NCI-H1694 treated with DMSO at 0.1 percent for 48 hours (cell line): ENCODE data around the gene TMEM80.
"Not testable (repeated sequence)": the region's sequence is repeated elsewhere in the genome, so short reads cannot be mapped to it uniquely, and the experiment has no call there.

Source experiments
- DNase-seq: peaks from one replicate; lab custom pipeline; 2025; lab: John Stamatoyannopoulos, UW

TMEM80 gene

DNA sequence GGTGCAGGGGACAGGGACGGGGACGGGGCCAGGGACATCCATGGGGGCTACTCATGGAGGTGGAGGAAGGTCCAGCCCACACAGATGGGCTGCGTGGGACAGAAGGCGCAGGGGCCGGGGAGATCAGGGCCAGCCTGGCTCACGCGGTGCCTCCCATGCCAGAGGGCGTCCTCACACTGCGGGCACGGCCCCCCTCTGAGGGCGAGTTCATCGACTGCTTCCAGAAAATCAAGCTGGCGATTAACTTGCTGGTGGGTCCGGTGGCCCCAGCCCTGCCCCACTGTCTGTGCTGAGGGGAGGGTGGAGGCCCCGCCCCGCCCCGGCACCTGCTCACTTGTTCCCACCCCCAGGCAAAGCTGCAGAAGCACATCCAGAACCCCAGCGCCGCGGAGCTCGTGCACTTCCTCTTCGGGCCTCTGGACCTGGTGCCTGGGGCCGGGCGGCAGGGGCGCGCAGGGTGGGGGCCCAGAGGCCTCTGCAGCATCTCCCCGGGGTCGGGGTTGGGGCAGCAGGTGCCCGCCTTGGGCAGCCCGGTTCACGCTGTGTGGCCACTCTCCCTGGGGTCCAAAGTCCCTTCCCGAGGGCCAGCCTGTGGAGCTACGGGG lies 26.2 kb downstream of the TMEM80 start:
- DNase-seq: no peak

DNA sequence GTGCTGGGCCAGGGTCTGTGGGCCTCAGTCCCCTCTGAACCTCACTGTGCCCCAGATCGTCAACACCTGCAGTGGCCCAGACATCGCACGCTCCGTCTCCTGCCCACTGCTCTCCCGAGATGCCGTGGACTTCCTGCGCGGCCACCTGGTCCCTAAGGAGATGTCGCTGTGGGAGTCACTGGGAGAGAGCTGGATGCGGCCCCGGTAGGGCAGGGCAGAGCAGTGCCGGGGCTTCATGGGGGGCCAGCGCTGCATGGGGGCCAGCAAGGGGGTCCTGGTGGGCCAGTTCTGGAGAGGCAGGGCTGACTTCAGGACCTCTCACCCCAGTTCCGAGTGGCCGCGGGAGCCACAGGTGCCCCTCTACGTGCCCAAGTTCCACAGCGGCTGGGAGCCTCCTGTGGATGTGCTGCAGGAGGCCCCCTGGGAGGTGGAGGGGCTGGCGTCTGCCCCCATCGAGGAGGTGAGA lies 26.8 kb downstream of the TMEM80 start:
- DNase-seq: no peak

DNA sequence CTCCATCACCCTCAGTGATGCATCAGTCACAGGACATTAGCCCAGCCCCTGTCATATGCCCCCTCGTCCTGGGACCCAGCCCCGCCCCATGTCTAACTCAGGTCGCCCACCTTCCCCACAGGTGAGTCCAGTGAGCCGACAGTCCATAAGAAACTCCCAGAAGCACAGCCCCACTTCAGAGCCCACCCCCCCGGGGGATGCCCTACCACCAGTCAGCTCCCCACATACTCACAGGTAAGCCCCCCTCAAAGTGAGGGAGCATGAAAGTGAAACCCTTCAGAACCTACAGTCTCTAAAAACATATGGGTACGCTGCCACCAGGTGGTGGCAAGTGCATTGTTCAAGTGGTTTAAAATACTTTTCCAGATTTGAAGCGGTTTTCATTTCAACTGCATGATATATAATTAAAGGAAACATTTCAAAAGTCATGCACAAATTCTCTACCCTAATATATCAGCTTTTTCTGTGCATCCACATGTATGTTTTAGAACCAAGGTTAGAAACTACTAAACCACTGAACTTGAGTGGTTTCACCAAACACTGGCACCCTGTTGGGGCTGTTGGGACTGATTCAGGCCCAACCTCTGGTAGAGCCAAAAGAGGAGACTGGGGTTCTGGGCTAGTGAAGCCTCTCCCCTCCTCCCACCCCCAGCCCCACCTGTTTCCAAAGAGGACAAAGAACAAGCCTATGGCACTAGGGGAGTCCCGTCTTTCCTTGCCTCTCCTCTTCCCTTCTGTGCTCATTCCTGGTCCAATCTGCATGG lies 27.7 kb downstream of the TMEM80 start:
- peak; percentile 46 for DNase-seq

DNA sequence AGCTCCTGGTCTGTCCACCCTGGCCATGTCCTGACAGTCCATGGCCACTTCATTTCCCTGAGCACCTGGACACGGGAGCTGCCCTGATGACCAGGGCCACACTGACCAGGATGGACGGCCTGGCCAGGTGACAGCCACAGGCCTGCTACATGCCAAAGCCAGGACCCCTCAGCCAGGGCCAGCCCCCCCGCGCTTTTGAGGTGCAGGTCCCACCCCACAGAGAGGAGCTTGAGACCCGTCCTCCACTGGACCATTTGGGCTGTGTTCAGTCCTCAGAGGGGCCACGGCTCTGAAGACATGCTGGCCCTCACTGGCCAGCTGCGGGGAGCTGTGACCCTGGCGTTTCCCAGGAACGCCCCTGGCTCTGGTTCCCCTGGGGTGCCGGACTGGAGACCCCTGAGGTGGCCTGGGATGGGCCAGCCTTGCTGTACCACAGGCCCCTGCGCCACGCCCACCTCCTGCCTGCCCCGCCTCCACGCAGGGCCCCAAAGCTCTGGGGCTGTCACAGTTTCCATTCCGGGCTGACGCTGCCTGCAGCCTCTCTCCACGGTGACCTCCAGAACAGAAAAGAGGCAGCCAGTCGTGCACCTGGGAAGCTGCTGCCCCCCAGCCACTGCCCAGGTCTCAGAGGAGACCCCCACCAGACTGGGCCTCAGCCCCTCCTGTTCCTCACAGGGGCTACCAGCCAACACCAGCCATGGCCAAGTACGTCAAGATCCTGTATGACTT lies 28.6 kb downstream of the TMEM80 start:
- DNase-seq: no peak

DNA sequence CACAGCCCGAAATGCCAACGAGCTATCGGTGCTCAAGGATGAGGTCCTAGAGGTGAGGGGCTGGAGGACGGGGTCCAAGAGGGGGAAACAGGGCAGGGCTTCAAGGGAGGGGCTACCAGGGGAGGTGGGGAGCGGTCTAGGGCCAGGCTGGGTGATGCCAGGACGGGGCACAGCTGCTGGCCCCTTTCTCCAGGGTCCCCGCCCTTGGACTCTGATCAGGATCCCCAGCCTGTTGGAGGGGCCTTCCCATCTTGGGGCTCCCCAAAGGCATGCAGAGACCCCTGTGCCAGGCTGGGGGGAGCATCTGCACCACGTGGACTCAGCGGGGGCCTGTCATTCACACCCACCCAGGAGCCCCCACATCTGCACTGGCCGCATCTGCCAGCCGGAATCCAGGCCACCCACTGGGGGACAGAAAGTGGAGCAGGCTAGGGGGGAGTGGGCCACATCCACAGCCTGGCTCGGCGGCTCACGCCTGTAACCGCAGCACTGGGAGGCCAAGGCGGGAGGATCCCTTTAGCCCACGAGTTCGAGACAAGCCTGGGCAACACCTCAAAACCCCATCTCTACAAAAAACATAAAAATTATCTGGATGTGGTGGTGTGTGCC lies 29.3 kb downstream of the TMEM80 start:
- DNase-seq: no peak

DNA sequence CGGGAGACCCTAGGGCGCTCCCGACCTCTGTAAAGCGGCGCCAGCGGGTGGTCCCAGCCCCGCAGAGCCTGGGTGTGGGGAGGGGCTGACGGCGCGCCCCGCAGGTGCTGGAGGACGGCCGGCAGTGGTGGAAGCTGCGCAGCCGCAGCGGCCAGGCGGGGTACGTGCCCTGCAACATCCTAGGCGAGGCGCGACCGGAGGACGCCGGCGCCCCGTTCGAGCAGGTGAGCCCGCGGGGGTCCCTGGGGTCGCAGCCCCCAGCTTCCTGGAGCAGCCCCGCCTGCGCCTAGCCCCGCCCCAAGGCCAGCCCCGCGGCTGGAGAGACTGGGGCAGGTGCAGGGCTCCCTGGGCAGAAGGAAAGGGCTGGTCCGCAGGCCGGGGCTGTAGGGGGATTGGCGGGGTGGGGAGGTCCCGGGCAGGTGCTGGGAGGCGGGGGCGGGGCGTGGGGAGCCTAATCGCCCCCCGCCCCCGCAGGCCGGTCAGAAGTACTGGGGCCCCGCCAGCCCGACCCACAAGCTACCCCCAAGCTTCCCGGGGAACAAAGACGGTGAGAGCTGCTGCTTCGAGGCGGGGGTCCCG lies 30.1 kb downstream of the TMEM80 start:
- DNase-seq: no peak

DNA sequence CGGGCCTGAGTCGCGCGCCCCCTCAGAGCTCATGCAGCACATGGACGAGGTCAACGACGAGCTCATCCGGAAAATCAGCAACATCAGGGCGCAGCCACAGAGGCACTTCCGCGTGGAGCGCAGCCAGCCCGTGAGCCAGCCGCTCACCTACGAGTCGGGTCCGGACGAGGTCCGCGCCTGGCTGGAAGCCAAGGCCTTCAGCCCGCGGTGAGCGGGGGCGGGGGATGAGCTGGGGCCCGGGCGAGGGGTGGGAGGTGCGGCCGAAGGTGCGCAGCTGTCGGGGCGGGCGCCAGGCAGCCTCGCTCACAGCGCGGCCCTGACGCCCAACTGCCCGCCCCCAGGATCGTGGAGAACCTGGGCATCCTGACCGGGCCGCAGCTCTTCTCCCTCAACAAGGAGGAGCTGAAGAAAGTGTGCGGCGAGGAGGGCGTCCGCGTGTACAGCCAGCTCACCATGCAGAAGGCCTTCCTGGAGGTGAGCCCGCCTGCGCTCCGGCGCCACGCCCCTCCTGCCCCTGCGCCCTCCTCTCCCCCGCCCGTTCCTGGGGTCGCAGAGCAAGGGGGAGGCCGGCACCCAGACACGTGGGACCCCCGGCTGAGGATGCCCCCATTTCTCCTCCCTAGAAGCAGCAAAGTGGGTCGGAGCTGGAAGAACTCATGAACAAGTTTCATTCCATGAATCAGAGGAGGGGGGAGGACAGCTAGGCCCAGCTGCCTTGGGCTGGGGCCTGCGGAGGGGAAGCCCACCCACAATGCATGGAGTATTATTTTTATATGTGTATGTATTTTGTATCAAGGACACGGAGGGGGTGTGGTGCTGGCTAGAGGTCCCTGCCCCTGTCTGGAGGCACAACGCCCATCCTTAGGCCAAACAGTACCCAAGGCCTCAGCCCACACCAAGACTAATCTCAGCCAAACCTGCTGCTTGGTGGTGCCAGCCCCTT lies 30.9 kb downstream of the TMEM80 start:
- DNase-seq: no peak

DNA sequence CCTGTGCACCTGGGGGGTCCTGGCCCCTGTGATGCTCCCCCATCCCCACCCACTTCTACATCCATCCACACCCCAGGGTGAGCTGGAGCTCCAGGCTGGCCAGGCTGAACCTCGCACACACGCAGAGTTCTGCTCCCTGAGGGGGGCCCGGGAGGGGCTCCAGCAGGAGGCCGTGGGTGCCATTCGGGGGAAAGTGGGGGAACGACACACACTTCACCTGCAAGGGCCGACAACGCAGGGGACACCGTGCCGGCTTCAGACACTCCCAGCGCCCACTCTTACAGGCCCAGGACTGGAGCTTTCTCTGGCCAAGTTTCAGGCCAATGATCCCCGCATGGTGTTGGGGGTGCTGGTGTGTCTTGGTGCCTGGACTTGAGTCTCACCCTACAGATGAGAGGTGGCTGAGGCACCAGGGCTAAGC lies 31.7 kb downstream of the TMEM80 start:
- DNase-seq: no peak

DNA sequence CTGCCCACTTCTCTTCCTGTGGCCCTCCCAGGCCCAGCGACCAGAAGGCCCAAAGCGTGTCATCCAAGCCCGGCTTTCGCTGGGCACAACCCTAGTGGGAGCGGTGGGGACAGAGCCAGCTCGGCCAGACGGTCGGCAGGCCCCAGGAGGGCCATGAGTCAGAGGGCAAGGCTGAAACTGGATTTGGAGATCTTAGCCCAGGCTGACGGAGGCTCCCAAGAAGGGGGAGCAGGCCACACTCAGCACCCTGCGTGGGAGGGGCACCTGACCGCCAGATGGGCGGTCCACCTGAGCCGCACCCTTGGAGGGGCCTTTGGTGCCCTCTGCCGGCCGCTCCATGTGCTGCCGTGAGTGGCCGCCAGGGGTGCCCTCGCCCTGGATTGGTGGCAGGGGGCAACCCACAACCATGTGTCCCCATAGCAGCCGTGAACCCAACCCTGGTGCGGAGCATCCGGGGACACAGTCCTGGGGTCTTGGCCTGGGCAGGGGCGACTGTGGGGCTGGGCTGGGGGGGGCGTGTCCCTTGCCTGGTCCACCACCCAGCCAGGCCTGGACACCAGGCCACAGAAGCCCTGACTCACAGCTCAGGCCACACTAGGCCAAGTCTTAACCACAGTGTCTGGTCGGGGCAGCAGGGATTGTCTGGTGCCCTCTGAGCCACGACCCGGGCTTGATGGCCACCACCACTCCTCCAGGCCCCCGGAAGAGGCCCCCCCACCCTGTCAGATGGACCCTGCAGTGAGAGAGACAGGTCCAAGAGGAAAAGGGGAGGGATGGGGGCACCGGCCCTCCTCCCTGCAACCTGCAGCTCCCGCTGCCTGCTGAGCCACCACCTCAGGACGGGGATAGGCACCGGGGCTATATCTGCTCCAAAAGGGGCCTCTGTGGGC lies 32.5 kb downstream of the TMEM80 start:
- peak; percentile 26 for DNase-seq

DNA sequence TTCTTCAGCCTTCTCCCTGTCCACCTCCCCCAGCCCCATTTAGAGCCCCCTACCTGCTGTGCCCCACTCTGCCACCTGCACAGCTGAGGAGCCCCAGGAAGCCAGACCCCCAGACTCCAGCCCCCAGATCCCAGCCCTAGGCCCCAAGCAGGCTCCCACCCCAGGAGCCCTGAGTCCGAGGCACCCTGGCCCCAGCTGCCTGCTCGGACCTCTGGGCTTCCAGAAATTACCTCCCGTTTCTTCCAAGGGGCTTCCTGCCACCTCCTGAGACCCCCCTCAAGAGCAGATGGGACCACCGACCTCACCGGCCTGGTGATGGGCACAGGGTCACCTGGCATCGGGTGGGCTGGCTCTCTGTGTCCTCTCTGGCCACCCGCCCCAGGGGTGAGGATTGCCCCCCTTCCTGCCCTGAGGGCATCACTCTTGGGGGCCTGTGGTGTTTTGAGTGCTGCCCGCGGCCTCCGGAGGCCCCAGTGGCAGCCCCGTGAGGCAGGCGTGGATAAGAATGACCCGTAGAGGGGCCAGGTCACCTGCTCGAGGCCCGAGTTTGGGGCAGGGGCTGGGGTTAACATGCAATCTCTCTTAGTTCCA lies 33.4 kb downstream of the TMEM80 start:
- DNase-seq: no peak

DNA sequence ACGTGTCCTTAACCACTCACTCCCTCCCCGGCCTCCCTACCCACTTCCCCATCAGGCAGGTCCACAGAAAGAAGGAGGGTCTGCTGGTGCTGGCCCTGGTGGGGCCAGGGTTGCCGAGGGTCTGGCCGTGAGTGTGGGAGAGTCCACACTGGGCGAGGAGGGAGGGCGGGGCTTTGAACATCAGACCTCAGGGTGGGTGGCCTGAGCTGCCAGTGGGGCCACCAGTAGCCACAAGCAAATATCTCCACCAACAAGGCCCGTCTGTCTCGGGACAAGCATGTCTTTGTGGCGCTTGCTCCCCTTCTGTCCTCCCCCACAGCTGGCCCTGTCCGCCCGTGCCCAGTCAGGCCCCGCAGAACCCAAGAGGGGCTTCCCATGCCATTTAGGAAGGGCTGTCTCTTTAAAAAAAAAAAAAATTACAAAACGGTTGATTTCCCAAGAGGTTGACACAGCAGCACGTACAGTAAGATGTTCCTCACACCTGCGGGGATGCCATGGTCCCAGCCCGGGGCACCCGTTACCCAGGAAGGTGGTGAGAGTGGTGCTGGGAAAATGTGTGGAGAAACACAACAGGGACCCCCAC lies 34.0 kb downstream of the TMEM80 start:
- DNase-seq: no peak

DNA sequence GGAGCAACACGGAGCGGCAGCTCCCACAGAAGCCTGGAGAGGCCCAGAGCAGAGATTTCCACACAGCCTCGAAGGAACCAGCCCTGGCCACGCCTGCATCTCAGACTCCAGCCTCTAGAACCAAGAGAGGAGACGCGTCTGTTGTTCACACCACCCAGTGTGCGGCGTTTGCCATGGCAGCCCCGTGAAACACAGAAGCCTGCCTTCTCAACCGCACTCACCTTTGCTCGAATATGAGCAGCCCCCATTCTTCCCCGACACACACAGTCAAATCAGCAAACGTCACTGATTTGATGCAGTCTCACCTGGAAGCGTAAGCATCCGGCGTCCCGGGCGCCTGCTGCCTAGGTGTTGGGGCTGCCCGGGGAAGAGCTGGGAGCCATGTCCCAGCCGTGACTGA lies 37.5 kb downstream of the TMEM80 start:
- no peak for DNase-seq

DNA sequence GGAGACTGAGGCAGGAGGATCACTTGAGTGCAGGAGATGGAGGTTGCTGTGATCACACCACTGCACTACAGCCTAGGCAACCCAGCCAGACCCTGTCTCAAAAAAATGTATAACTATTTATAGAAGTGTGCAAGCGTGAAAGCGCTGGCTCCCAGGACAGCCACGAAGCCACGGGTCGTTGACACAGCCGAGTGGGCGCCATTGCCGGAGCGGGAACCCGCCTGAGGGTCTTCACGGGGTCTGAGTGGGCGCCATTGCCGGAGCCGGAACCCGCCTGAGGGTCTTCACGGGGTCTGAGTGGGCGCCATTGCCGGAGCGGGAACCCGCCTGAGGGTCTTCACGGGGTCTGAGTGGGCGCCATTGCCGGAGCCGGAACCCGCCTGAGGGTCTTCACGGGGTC lies 38.9 kb downstream of the TMEM80 start:
- not testable (repeated sequence) for DNase-seq

DNA sequence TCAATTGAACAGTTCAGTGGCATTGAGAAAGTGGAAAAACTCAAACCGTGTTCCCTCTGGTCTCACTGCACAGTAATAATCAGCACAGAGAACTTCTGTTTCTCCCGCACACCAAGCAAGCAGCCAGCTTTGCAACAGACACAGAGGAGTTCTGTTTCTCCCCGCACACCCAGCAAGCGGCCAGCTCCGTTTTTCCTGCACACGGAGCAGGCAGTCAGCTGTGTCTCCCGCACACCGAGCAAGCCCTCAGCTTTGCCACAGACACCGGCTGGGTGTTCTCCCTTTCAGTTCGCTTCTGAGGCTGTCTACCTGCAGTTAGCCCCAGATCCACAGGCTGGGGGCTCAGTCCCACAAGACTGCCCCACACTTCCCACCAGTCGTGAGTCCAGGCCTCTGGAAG lies 41.8 kb downstream of the TMEM80 start:
- DNase-seq: no peak

DNA sequence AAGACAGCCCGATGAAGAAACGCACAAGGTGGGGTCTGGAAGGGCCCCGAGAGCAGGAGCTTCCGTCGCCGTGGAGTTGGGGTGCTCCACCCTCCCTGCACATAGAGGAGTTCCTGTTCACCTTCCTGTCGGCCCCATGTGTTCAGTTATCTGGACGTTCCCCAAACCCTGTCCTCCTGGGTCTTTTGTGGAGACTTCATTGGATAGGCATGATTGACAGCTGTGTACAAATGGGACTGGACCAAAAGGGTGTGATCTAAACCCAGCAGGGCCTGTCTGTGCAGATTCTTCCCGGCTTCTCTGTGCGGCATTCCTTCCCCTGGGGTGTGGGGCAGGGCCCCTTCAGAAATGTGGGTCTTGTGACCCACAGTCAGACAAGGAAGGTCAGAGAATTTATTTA lies 42.3 kb downstream of the TMEM80 start:
- DNase-seq: not testable (repeated sequence)

DNA sequence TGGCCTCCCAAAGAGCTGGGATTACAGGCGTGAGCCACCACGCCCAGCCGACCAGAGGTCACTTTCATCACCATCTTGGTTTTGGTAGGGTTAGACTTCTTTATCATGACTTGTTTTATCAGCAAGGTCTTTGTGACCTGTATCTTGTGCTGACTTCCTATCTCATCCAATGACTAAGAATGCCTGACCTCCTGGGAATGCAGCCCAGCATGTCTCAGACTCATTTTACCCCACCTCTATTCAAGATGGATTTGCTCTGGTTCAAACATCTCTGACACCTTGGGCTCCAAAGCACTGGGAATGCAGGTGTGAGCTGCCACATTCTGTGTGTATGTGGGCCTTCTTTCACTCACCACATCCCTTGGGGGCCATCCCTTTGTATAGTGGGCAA lies 46.5 kb downstream of the TMEM80 start:
- DNase-seq: no peak

DNA sequence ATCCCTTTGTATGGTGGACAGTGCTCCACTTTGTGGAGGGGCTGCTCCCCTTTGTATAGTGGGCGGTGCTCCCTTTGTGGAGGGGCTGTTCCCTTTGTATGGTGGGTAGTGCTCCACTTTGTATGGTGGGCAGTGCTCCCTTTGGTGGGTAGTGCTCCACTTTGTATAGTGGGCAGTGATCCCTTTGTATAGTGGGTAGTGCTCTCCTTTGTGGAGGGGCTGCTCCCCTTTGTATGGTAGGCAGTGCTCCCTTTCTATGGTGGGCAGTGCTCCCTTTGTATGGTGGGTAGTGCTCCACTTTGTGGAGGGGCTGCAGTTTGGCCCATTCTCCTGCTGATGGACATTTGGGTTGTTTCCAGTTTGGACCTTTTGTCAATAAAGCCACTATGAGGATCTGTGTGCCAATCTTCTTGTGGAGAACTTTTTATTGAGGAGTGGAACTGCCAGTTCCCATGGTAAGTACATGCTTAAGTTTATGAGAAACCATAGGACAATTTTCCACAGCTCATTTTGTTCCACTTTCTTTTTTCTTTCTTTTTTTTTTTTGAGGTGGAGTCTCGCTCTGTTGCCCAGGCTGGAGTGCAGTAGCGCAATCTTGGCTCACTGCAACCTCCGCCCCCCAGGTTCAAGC lies 47.1 kb downstream of the TMEM80 start:
- no peak for DNase-seq

DNA sequence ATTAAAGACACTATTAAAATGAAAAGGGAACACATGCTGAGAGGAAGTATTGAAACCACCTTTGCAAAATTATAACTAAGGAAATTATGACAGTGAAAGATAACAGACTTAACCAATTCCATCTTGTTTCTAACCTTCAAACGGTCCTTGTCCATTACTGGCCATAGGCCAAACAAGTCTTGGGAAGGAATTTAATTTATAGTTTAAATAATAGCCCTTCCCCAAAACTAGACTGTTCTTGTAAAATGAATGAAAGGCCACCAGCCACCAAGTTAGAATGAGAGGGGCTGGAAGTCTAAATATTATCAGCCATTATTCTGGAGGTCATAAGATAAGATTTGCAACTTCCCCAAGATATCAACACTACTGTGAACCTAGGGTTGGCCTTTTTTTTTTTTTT lies 49.8 kb downstream of the TMEM80 start:
- no peak for DNase-seq
